ENCODE results near the gene ITGB3.
"Not testable (repeated sequence)": the region's sequence is repeated elsewhere in the genome, so short reads cannot be mapped to it uniquely, and the experiment has no call there.

The ITGB3 gene

DNA sequence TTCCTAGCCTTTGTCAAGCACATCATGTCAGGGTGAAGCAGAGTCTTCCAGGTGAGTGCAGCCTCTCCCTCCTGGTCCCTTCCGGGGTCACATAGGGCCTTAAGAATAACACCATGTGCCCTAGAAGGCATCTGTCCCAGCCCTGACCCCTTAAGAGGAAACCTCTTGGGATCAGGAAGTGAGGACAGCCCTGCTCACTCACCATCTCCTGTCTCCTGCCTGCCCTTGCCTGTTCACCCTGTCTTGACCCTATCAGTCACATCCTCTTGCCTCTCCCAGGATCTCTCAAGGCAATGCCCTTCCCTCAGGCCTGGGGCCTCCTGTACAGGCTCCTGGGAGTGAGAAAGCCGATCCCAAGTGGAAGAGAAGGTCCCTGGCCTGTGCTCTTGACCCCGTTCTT, 30.6 kb upstream of the ITGB3 start:
- DNase-seq (ENCODE audit: low read depth in 2 of 2): no peak

GRCh38 chr17:47223460-47223859, 30.2 kb upstream of the ITGB3 start:
- DNase-seq (ENCODE audit: low read depth in 2 of 2): no peak

DNA sequence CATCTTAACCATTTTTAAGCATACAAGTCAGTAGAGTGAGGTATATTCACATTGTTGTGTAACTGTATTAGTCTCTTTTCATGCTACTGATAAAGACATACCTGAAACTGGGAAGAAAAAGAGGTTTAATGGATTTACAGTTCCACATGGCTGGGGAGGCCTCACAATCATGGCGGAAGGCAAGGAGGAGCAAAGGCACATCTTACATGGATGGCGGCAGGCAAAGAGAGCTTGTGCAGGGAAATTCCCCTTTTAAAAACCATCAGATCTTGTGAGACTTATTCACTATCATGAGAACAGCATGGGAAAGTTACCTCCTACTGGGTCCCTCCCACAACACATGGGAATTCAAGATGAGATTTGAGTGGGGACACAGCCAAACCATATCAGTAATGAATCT, 29.6 kb upstream of the ITGB3 start:
- DNase-seq (ENCODE audit: low read depth in 2 of 2): not testable (repeated sequence)

- no peak for DNase-seq (ENCODE audit: low read depth in 2 of 2)
Measured at GRCh38 chr17:47224966-47225365, 28.7 kb upstream of the ITGB3 start.

GRCh38 chr17:47225436-47225858, 28.2 kb upstream of the ITGB3 start:
- DNase-seq (ENCODE audit: low read depth in 2 of 2): no peak

GRCh38 chr17:47225911-47226688, 27.5 kb upstream of the ITGB3 start:
- DNase-seq (ENCODE audit: low read depth in 2 of 2): no peak

- DNase-seq (ENCODE audit: low read depth in 2 of 2): no peak
Measured at GRCh38 chr17:47227862-47228261, 25.8 kb upstream of the ITGB3 start.

GRCh38 chr17:47229535-47230443, 23.8 kb upstream of the ITGB3 start:
- DNase-seq (ENCODE audit: low read depth in 2 of 2): peak; percentile 43 to 65

GRCh38 chr17:47230864-47231263, 22.8 kb upstream of the ITGB3 start:
- no peak for DNase-seq (ENCODE audit: low read depth in 2 of 2)

- DNase-seq (ENCODE audit: low read depth in 2 of 2): no peak
Measured at GRCh38 chr17:47231334-47231733, 22.3 kb upstream of the ITGB3 start.

- no peak for DNase-seq (ENCODE audit: low read depth in 2 of 2)
Measured at GRCh38 chr17:47231866-47232265, 21.8 kb upstream of the ITGB3 start.

DNA sequence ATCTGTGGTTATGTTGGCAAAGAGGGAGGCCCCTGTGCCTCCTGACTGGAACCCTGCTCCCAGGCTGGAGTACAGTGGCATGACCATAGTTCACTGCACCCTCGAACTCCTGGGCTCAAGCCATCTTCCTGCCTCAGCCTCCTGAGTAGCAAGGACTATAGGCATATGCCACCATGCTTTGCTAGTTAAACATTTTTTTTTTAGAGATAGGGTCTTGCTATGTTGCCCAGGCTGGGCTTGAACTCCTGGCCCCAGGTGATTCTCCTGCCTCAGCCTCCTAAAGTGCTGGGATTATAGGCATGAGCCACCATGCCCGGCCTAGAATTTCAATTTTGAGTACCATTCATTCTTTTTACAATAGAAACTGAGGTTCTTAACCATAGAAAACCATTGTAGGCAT, 21.2 kb upstream of the ITGB3 start:
- no peak for DNase-seq (ENCODE audit: low read depth in 2 of 2)

DNA sequence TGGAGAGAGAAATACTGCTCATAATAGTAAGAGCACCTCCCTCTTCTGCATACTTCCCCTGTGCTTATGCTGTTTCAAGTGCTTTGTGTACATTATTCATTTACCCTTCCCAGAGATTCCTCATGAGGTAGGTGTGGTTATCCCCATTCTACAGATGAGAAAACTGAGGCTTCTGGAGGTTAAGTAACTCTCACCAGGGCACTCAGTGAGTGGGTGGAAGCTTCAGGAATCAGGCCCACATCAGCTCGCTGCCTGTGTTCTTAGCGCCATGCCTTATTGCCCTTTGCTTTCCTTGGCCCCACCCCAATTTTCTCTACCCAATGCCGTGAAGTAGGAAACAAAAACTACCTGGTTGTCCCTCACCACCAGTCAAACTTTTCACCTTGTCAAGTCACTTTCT, 18.1 kb upstream of the ITGB3 start:
- no peak for DNase-seq (ENCODE audit: low read depth in 2 of 2)

DNA sequence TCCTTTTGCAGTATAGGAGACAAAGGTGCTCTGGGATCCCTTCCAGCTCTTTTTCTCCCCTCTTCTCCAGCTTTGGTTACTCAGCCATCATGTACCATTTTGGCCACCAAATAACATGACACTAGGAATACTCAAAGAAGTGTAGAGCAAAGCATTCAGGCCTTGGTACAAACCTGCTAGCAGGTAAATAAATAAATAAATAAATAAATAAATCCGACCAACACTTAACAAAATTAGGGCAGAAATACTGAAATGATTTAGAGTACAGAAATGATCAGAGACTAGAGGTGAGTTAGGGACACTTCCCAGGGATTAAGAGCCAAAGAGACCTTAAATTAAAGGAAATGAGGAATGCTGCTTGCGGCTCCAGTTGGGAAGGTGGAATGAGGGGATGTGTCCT, 17.7 kb upstream of the ITGB3 start:
- DNase-seq (ENCODE audit: low read depth in 2 of 2): no peak

- DNase-seq (ENCODE audit: low read depth in 2 of 2): no peak
Measured at GRCh38 chr17:47237841-47238240, 15.8 kb upstream of the ITGB3 start.

GRCh38 chr17:47238321-47239010, 15.2 kb upstream of the ITGB3 start:
- no peak for DNase-seq (ENCODE audit: low read depth in 2 of 2)

DNA sequence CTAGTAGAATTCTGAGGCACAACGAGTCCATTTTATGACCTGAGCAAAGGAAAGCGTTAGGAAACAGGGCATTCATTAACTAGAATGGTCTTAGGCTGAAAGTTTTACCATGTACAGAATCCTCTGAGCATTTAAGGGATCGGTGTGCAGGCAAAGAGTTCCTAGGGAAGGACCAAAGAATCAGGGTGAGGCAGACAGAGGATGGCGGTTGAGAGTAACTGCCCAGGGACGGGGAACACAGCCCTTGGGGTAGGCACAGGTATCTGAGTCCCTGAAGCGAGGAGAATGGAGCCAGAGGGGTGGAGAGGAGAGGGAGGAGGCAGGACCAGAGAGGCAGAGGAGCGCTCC, 14.0 kb upstream of the ITGB3 start:
- no peak for DNase-seq (ENCODE audit: low read depth in 2 of 2)

GRCh38 chr17:47239967-47240651, 13.5 kb upstream of the ITGB3 start:
- no peak for DNase-seq (ENCODE audit: low read depth in 2 of 2)

DNA sequence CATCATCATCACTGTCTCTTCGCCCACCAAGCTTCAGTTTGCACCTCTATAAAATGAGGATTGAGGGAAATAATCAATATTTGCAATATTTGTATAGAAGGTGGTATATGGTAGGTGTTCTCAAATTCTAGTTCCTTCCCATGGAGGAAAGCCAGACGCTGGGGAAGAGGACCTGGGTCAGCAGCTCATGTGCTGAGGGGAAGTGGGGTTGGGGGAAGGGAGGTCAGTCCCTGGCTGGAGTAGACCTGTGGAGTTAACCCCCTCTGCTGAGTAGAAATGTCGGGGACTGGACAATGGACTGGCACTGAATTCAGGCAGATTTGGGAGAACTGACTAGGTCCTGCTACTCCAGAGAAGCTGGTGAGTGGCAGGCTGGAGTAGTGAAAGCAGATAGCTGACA, 12.8 kb upstream of the ITGB3 start:
- DNase-seq (ENCODE audit: low read depth in 2 of 2): no peak

- DNase-seq (ENCODE audit: low read depth in 2 of 2): no peak
Measured at GRCh38 chr17:47242648-47243047, 11.0 kb upstream of the ITGB3 start.

DNA sequence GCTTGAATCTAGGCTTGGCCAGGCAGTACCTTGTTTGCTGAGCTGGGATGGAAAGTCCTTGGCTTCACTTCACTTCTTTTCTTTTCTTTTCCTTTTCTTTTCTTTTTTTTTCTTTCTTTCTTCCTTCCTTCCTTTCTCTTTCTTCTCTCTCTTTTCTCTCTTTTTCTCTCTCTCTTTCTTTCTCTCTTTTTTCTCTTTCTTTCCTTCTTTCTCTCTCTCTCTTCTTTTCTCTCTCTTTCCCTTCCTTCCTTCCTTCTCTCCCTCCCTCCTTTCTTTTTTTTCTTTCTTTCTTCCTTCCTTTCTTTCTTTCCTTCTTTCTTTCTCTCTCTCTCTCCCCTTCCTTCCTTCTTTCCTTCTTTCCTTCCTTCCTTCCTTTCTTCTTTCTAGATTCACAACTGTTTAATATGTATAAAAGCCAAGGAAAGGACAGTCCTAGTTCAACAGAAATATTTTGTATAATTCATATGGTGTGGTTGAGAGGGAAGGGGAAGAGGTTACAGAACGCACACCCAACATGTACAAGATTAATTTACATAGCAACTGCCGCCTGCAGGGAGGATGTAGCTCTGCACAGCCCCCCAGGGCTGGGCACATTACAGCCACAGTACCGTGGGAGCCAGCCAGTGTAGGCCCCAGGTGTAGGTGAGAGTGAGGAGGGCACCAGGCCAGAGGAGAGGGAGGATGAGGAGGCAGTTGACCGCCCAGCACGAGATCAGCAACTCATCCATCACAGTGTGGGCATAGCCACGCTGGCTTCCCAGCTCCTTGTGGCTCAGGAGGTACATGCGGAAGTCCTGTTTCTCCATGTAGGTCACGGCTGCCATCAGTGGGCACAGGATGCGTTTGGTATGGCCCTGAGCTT, 9.7 kb upstream of the ITGB3 start:
- no peak for DNase-seq (ENCODE audit: low read depth in 2 of 2)

All from stimulated activated CD4-positive, alpha-beta T cell treated with anti-CD3 and anti-CD28 coated beads, Interleukin-1b, Interleukin-23, amount 100 ng/mL, for 4 hours (primary cell).